ENCODE data around the gene OLFML1.
A peak's percentile ranks its signal among the peaks of the same experiment; 100 is the strongest.
"Not testable (repeated sequence)": the region's sequence is repeated elsewhere in the genome, so short reads cannot be mapped to it uniquely, and the experiment has no call there.

Gene OLFML1

DNA sequence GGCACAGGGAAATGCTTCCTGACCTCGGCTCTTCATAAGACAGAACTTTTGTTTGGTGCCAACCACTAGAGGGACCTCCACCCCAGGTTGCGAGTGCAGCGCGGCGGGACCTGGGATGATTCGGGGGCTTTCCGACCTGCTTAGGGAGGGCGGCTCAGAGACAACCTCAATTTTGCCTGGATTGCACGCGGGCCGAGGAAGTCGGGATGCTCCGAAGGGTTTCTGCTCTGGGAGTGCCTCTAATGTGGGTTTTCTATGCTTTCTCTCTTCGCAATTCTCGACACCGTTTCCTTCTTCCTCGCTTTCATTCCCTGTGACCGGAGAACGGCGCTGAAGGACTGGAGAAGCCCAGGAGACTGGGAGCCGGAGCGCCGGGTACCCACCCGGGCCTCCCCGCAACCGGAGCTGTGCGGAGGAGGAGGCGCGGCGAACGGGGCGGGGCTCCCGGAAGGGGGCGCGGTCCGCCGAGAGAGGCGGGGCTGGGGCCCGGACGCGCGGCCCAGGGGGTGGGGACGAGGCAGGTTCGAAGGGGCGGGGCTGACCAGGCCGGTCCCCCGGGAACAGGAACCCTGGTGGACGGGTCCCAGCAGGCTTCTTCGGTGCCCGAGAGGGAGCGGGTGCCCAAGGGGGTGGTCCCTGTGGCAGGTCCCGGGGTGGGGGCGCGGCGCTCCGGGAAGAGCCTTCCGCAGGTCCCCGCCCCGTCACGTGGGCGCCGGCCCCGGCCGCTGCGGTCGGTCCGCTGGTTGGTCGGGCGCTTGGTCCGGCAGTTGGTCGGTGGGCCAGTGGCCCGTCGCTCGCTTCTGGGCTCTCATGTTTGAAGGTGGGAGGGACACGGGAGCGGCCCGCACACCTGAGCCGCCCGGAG lies 28.2 kb downstream of the OLFML1 start, which contains the start of gene PPFIBP2:
PPFIBP2 (plus strand) TSS at position 766 of the 865 bp plus-strand sequence. CDS start 35,477 bp downstream, outside the sequence.
- DNase-seq = peak; percentile 69 to 73 (median 70)

DNA sequence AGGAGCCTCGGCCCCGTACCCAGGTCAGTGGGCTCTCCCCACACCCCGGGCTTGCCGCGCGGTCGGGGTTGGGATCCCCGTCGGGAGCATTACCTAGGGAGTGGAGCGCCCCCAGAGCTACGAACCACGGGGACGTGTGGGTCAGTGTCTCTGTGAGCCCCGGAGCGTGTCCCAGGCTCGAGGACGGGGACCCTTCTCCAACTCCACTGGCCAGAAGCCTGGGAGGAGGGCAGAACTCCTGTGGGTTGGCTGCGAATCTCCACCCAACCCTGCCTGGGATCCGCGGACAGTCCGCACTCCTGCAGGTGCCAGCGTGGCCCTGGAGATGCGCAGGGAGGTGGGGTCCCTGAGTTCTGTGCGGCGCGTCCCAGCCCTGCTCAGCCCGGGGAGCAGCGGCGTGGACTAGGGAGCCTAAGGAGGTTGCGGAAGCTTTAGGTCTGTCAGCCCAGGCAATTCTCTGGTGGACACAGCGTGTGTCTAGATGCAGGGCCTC lies 28.8 kb downstream of the OLFML1 start:
- DNase-seq = peak in 1 of 3 experiments; percentile 24

DNA sequence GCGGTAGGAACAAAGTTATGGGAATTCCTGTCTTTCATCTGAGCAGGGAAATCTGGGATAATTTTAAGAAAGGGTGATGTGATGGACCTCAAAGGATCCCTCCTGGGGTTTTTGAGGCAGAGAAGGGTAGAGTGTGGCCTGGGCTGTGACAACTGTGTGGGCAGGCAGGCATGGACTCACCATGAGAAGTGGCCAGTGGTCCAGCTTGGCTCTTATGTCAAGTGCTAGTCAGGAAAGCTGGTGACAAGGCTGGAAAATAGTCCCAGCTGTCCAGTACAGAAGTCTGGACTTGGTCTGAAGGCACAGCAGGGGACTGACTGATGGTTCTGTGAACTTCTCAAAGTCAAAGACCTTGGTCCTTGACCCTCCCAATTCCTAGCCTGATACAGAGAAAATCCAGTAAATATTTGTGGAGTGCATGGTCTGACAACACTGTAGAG lies 30.2 kb downstream of the OLFML1 start:
- no peak for DNase-seq

DNA sequence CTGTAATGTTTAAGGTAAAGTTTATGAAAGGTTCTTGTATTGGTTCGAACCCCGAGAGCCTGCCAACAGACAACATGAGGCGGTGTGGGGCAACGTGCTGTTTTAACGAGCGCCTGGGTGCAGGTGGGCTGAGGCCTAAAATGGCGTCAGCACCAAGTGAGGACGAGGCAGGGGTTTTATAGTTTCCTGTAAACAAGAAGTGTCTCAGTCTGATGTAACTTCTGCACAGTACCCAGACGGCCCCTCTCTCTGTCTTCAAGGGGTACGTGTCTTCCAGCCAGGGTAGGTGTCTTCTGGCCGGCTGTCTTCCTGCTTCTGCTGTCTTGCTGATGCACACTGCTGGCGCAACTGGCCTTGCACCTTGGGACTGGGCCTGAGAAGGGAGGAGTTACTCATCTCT lies 31.2 kb downstream of the OLFML1 start:
- no peak for DNase-seq

DNA sequence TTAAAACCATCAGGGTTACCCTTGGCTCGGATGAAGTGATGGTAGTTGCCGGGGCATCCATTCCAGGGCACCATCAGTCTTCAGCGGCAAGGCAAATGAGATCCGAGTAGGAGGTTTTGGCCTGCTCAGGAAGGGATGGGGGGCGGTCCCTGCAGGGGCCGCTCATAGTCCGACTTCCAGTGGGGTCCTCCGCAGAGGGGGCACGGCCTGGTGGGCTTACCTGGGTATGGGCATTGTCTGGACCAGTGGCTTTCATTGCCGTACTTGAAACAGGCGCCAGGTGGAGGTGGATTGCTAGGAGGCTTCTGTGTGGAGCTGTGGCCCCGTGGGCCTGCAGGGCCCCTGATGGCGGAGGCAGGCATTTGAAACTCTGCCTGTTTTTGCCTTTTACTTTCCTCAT lies 32.4 kb downstream of the OLFML1 start:
- DNase-seq = not testable (repeated sequence)

DNA sequence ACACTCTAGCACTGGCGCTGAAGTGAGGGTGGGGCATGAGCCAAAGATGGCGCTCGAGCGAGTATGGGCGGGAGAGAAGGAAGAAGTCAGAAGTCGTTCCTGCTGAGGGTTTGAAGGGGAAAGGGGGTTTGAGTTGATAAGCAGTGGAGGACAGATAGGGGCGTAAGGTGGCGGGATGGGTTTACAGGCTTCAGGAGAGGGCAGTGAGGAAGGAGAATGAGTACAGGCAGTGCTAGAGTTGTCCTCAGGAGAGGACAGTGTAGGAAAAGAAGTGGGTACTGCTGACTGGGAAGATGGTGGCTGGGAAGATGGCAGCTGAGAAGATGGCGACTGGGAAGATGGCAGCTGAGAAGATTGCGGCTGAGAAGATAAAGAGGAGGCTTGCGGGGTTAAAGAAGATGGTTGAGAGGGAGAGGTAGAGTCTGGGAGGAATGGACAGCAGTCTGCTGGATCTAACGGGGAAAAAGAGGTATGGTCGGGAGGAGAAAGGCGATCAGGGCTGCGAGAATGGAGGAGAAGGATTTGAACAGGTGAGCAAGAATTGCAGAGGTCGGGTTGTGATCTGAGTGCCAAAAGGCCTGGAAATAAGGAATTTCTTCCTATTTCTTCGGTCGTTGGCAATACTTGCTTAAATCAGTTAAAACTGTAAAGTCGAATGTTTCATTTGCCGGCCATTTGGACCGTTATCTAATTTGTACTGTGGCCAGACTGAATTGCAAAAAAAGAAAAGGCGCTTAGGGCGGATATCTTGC lies 33.7 kb downstream of the OLFML1 start:
- no peak for DNase-seq

DNA sequence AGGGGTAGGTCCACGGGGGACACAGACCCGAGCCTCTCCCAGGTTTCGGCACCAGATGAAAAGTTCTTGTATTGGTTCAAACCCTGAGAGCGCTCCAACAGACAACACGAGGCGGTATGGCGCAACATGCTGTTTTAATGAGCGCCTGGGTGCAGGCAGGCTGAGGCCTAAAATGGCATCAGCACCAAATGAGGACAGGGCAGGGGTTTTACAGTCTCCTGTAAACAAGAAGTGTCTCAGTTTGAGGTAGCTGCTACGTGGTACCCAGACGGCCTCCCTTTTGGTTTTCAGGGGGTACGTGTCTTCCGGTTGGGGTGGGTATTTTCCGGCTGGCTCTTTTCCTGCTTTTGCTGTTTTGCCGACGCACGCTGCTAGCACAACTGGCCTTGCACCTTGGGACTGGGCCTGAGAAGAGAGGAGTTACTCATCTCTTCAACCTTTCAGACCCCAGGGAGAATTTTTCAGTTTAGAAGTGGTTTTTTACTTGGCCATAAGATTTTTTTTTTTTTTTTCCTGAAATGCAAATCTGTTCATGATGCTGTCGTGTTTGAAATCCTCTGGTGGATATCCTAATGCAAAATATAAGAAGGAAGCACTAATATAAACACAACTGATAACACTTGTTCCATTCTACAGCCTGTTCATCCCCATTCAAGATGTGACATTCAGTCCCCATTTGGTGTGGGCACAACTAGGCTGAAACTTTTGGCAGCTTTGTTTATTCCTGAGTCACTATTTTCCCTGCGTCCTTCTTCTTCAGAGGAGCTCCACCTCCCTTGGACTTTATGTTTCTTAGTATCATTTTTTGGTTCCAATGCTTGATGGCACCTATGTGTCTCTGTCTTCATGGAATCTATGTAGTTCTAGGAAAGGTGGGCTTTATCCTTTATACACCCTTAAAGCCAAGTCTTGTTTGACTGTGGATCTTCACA lies 35.0 kb downstream of the OLFML1 start:
- no peak for DNase-seq

DNA sequence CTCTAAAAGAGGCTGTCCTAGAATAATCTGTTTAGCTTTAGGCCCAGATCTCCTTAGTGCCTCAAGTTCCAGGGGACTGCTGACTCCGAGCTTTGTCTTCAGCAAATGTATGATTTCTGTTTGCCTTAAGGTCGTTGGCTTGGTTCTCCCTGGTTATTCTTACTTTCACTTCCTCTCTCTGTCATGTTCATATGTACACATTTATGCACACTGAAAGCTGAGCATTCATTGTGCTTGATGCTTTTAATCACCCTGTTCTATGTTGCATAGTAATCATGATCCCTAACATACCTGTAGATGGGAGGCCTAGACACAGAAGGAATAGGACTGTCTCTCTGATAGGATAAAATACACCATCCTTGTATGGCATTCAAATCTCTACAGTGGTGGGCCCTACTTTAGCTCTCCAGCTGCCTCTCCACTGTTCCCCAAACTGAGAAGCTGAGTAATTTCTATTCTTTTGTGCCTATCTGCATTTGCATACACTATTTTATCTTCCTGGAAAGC lies 35.7 kb downstream of the OLFML1 start:
- no peak for DNase-seq

DNA sequence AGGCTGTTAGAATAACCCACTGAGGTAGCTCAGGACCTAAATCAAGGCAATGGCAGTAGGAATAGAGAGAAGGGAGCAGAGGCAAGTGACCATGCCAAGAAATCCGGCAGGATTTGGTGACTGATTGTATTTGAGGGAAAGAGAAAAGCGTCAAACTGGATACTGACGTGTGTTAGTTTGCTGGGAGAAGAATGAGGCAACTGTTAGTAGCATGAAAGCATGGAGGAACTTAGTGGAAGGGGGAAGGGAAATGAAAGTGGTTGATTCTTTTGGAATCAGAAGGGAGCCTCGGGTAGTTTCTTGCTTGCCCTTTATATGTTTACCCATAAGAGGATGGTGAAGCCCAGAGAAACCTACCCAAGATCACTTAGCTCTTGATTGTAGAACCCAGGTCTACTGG lies 36.8 kb downstream of the OLFML1 start:
- no peak for DNase-seq

DNA sequence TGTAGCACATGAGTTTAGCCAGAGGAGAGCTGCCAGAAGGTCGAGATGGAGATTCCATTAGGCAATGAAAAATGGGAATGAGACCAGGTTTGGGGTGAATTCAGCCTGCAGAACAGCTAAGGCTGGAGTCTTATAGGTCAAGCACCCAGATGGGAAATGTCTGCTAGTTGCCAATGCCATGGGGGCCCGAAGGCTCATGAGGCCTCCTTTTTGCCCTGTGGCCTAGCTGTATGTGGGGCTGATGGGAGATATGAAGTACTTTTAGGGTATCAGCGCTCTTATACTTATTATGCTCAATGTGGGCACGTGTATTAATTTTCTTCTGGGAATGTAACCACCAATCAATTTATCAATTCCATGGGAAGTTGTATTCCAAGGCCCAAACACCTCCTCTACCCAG lies 37.2 kb downstream of the OLFML1 start:
- no peak for DNase-seq

DNA sequence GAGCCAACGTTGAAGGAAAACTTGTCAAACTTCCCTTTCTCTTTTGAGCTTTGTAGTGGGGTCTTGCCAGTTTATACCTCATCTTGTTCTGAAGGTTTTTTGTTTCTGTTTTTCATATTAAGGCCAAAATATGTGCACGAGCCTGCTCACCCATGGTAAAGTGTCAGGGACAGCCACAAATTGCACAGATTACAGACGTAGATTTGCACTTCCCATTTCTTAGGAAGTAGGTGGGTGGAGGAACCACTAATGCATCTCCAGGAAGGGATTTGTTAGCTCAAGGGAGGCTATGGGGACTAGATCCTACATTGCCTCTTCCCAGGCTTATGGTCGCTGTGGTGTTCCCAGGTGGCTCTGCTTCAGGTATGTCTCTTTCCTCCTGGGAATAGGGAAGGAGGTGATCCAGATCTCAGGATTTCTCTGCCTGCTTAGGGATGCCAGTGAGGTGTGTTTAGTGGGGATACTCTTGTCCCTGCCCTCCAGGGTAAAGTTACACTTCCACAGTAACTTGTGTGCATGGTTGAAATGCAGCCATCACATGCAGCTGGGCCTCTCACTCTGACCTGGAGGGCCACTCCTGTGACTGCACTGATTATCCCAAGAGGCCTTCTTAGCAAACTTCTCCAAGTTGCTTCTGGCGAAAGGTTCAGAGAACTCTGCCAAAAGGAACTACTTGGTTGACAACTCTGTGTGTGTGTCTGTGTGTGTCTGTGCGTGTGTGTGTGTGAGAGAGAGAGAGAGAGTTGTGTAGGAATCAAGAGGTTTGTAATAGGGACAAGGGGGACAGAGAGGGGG lies 38.3 kb downstream of the OLFML1 start:
- DNase-seq = no peak

DNA sequence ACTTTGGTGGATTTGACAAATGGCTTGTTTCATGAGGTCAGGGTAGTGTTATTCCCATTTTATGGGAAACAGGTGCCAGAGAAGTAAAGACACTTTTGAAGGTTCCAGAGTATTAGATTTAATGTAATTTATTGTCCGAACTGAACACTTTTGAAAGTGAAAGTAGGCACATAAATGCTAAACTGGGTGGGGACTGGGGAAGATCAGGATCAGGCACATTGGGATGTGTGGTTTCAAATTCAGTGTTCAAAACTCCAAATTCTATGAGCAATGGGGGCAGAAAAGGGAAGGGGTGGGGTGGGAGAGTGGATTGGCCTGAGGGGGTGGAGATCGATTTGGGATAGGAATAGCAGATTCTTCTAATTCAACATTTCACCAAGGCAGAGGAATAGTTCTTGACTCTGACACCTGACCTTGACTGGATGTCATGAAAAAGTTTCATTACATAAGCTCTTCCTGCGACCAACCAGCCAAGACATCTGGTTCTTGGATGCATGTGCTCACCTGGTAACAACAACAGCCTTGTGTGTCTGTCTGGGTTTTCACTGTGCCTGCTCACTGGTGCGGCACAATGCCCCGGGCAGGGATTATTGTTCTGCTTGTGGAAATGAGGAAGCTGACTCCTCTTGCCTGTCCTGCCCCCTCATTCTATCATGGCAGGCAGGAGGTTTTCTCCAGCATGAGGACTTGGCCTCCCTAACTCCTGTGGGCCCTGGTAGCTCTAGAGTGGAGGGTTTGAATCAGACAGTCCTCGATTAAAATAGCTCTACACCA lies 39.3 kb downstream of the OLFML1 start:
- no peak for DNase-seq

DNA sequence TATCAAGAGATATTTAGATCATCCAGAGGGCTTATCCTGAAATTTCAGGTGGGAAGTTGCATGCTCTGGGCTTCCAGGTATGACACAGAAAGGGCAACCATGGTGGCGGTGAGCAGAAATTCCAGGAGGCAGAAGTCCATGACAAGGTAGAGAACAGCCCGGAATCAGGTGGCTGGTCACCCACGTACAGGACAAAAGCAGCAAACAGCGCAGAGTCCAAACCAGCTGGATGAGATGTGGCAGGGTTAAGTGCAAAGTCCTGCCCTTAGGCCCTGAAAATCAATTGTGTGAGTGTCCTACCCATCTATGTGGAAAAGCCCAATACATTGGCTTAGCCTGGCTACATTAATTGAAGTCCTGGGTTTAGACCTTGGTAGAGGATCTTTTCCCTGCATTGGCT lies 40.1 kb downstream of the OLFML1 start:
- DNase-seq = no peak

DNA sequence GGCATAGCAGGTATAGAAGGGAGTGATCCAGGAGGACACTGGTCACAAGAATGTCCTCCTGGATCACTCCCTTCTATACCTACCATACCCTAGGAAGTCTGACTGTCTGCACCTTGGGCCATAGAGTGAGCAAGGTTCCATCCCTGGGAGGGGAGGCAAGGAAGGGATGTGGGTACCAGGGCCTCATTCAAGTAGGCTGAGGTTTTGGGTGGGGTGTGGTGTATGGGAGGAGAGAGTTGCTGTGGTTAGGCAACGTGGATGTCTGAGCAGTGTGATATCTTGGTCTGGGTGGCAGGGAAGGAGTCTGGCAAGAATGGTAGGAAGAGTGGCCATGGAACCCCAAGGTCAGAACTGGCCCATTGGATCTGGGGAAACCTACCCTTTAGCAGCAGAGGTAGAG lies 41.7 kb downstream of the OLFML1 start:
- DNase-seq = no peak

DNA sequence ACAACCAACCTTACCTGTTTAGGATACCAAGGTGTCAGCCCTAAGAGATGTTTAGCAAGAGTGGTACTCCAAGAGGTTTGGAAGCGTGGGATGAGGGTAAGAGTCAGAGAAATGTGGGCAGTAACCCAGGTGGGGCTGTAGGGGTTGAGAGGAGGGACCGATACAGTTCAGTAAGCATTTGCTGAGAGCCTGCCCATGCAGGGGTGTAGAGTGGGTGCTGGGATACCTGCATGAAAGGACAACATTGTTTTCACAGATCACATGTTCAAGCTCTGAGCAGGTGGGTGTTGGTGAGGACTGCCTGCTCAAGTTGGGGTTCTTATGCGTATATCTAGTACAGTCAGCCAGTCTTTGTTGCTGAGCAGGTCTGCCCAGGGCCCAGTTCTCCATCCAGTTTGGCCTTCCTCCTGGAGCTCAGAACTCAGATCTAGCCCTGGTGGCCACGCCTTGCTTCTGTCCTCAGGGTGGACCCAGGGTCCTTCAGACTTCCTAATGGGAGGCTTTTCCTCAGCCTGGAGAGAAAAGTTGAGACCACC lies 43.3 kb downstream of the OLFML1 start:
- no peak for DNase-seq

DNA sequence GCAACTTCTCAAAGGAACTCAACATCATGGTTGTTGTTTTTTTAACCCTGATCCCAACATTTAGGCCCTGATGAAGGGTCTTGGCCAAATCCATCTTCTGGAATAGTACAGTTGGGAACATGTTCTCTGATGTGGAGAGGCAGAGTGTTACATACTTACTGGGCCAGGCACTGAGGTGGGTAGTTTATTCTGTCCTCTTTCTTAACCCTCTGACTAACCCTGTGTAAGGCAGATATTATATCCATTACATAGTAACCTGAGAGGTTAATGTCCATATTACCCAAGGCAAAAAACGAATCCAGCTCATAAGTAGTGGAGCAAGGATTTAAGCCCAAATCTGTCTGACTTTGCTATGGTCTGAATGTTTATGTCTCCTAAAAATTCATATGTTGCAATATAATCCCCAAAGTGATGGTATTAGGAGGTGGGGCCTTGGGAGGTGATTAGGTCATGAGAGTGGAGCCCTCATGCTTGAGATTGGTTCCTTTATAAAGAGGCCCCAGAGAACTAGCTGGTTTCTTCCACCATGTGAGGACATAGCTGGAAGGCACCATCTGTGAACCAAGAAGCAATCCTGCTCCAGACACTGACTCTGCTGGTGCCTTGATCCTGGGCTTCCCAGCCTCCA lies 44.8 kb downstream of the OLFML1 start:
- DNase-seq = no peak

DNA sequence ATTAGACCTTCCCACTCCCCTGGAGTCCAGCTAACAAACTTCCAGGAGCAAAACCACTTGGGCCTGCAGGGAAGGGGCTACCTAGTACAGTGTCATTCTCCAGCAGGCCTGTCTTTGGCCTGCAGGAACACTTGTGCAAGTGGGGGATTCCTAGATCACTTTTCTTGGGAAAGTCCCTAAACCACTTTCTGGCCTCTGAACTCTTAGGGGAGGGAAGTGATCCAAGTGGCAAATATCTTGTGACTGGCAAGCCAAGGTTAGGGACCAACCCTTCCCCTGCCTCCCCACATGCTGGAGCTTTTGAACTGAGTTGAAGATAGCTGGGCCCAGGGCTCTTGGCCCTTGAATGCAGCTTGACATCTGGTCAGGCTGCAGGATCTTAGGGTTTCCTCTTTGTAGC lies 45.7 kb downstream of the OLFML1 start:
- no peak for DNase-seq

DNA sequence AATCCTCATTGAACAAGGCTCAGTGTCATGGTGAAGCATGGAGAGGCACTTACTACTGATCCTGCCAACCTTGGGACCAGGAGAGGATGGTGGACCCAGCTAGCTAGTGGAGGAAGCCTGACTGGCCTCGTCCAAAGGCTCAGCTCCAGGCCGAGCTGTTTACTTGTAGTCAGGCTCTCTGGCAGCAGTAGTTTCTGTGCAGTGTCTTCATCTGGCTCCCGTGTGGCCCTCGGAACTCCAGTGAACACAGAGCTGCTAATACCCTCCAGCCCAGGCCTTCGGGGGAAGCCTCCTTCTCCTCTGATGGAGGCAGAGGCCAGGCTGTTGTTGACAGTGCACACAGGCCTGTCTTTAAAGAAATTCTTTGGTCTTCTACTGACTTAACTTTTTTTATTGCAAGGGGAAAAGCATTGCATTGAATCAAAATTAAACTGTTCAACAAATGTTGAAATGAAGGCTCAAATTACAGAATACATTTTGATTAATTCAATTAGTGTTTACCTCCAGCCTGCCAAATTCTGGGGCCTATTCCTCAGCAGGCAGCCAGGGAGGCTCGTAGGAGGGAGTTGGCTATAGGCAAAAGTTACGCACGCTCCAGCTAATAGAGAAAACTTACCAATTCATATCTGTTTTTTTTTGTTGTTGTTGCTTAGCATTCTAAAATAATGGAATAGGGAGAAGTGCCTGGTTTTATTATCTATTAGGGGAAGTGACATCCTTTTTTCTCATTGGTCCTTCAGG lies 47.3 kb downstream of the OLFML1 start:
- DNase-seq = no peak

Measured in NCI-H1417 (cell line).